NK-92 (cell line): Measurements from ENCODE around the gene IFNLR1.
"Not testable (repeated sequence)": the region's sequence is repeated elsewhere in the genome, so short reads cannot be mapped to it uniquely, and the experiment has no call there.

Experiments
- DNase-seq: peaks from one replicate; lab custom pipeline; 2025; ENCODE audit not compliant: unreplicated experiment; lab: John Stamatoyannopoulos, UW

IFNLR1 gene

DNA sequence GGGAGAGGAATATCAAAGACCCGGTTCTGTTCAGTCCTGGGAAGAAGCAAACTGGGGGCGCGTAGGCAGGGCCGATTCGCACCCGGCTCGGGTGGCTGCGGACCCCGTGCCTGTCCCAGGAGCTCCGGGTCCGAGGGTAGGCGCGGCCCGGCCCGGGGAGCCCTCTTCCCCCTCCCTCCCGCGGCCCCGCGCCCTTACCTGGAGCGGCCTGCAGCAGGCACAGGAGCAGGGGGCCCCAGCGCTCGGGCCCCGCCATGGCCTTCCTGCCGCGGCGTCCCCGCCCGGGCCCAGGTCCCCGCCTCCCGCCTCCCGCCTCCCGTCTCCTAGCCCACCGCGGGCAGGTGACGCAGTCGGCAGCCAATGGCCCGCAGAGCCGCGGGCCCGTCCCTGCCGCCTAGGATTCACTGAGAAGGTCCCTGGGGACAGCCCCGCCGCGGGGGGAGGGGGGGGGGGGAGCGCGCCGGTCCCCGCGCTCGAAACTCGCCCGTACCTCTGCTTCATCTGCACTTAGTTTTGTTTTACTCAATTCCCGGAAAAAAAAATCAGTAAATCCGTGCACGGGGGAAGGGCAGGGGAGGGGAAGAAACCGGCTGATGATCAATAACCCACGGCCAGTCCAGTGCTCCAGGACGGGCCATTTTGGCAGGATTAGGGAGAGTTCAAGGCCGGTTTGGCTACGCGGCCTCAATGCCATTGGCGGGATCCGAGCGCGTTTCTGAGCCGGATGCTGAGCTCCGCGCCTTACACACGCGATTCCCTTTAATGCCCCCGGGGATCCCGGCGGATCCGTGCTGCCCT is at the start of gene IFNLR1:
Gene IFNLR1 (minus strand): TSS at position 297 of the 798 bp plus-strand sequence. CDS start 41 bp downstream, at position 256.
- DNase-seq: no peak

DNA sequence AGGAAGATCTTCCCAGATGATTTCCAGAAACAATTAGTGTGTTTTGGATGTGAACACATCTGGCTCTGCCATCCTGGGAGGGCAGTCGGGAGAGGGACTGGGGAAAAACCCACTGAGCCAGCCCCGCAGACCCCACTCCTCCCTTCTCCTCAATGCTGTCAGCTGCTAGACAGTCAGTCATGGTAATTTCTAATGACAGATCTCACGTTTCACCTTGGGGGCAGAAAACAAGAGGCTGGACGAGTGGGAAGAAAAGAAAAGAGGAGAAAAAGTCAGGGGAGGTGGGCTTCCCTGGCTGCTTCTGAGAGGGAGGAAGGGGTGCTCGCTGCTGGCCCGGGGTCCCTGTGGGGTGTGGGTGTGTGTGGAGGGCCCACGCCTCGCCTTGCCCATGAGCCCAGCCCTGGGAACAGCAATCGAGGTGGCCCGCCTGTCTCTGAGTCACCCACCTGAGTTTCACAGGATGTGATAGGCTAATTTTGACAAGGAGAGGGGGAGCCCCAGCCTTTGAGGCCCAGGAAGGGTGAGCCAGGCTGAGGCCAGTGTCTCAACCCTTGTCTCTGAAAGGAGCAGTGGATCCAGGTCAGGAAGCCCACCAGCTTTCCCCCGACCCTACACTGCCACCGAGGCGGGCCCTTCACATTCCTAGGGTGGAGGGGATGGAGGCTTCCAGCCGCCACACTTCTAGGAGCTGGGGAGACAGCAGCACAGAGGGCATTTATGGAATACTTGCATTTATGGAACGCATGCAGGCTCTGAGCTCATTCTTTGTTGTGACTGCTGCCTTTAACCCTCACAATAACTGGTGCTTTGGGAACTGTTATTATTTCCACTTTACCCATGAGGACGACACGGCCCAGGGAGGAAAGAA is 49.1 kb upstream of the IFNLR1 start:
- no peak for DNase-seq

DNA sequence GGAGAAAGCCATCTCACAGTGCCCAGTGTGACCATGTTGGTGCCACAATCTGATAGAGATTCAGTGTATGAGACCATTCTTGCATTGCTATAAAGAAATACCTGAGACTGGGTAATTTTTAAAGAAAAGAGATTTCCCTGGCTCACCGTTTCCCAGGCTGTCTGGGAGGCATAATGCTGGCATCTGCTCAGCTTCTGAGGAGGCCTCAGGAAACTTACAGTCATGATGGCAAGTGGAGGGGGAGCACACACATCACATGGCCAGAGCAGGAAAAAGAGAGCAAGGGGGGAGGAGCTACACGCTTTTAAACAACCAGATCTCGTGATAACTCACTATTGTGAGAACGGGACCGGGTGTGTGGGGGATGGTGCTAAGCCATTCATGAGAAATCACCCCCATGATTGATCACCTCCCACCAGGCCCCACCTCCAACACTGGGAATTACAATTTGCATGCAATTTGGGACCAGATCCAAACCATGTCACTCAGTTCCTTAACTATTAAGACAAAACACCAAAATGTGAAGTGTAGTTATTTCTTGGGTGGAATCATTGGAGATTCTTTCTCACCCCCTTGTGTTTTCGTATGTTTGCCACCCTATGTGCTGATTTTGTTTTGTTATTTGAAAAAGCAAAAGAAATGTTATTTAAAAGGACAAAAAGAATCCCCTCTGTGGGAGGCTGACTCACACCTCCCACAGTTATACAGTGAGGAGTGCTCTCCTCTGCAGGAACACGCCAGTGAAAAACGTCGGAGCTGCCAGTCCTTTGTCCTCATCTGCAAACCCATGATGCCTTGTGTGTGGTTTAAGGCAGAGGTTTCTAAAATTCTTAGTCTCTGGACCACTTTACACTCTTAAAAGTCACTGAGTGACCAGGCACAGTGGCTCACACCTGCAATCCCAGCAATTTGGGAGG is 46.9 kb upstream of the IFNLR1 start:
- DNase-seq: no peak

DNA sequence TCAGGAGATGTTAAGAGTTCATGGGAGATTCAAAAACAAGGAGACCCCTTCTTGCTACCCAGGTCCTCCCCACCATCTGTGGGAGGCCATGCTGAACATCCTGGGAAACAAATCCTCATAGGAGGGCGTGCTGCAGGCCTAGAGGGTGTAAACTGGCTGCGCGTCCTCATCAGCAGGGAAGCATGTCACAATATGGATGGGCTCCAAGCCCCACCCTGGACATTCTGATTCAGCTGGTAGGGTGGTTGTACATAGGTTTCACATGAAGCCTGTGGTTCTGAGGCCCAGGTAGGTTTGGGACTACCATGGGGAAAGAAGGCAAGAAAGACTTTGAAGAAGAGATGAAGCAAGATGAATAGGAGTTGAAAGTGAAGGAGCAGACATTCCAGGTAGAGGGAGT is 44.6 kb upstream of the IFNLR1 start:
- no peak for DNase-seq

DNA sequence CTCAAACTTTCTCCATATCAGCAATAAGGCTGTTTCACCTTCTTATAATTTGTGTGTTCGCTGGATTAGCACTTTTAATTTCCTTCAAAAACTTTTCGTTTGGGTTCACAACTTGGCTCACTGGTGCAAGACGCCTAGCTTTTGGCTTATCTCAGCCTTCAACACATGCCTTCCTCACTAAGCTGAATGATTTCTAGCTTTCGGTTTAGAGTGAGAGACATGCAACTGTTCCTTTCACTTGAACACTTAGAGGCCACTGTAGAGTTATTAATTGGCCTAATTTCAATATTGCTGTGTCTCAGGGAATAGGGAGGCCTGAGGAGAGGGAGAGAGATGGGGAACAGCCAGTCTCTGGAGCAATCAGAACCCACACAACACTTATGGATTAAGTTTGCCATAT is 41.2 kb upstream of the IFNLR1 start:
- DNase-seq: no peak

DNA sequence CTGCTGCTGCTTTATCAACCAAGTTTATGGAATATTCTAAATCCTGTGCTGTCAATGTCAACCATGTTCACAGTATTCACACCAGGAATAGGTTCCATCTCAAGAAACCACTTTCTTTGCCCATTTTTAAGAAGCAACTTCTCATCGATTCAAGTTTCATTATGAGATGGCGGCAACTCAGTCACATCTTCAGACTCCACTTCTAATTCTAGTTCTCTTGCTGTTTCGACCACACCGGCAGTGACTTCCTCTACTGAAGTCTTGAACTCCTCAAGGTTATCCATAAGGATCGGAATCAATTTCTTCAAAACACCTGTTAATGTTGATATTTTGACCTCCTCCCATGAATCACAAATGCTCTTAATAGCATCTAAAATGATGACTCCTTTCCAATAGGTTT is 39.7 kb upstream of the IFNLR1 start:
- no peak for DNase-seq

DNA sequence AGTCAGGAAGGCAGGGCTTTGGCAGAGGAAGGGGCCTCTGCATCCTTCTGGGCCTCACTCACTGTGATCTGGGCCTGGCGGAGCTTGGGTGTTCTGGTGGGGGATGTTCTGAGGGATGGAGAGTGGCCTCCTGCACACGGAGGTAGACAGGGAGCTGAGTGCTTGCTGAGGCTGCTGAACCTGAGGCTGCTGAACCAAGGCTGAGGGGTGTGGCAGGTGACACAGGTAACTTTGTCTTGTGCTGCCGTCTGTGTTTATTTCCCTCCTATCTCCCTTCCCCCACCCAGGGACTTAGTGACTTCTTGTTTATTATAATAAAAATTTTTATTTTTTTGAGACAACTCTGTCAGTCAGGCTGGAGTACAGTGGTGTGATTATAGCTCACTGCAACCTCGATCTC is 37.7 kb upstream of the IFNLR1 start:
- no peak for DNase-seq

DNA sequence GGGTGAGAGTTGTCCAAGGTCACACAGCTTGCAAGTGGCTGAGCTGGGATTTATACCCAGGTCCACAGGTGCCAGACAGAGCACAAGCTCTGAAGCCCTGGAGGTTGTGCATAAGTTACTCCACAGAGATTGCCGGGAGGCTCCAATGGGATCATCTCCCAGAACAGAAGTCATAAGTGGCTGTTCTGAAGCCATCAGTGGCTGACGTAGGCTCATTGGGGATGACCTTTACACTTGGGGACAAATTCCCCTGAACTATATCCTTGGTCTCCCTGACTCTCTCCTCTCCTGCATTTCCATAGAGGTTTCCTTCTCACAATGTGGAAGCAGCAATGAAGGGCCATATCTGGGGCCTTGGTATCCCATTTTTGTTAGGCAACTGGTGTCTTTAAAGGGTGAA is 37.0 kb upstream of the IFNLR1 start:
- DNase-seq: no peak

DNA sequence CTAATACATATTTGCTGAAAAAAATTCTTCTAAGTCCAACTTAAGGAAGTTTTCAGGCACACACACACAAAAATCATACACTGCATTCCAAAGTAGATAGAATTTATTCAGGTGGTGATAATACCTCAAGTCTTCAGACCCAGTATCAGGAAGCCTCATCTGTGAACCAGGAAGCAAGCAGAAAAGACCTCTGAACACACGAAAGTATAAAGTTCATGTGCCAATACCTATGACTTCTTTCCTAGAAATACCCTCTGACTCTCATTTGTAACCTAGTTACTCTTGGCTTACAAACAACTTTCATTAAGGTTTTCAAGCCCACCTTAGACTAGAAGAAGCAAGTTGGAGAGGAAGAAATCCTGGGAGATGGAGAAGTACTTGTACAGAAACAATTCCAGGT is 35.7 kb upstream of the IFNLR1 start:
- no peak for DNase-seq

DNA sequence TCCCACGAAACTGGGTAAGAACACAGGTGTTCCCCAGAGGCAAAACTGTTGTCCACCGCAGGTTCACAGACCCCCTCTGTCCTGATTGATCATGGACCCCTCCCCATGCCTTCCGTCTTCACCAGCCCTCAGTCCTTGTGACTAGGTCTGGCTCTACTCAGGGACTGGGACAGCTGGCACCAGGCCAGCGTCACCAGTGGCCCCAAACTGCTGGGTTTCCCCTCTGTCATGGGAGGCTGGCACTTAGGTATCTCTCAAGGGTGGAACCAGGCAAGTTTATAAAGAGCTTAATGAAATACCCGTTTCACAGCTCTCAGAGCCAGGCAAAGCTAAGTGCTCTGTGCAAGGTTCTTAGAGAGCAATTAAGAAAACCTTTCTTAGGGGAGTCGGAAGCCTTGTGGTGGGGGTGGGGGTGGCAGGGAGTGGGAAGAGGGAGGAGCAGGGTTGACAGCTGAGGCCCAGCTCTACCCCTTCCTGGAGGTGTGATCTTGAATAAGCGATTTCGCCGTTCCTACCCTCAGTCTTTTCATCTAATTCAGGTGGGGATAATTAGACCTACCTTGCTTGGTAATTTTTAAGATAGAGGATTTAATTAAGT is 35.0 kb upstream of the IFNLR1 start:
- no peak for DNase-seq

DNA sequence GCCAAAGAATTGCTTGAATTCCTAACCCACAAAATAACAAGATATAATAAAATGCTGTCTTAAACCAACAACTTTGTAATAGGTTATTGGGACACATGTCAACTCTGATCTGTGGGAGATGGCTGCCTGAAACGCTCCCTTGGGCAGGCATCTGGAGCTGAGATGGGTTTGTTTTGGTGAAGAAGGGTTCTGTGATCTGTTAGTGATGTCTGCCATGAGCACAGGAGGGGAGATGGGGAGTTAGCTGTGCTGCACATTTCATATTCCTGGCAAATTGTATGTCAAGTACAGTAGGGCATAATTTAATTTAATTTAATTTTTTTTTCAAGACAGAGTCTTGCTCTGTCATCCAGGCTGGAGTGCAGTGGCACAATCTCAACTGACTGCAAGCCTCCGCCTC is 34.2 kb upstream of the IFNLR1 start:
- DNase-seq: no peak

DNA sequence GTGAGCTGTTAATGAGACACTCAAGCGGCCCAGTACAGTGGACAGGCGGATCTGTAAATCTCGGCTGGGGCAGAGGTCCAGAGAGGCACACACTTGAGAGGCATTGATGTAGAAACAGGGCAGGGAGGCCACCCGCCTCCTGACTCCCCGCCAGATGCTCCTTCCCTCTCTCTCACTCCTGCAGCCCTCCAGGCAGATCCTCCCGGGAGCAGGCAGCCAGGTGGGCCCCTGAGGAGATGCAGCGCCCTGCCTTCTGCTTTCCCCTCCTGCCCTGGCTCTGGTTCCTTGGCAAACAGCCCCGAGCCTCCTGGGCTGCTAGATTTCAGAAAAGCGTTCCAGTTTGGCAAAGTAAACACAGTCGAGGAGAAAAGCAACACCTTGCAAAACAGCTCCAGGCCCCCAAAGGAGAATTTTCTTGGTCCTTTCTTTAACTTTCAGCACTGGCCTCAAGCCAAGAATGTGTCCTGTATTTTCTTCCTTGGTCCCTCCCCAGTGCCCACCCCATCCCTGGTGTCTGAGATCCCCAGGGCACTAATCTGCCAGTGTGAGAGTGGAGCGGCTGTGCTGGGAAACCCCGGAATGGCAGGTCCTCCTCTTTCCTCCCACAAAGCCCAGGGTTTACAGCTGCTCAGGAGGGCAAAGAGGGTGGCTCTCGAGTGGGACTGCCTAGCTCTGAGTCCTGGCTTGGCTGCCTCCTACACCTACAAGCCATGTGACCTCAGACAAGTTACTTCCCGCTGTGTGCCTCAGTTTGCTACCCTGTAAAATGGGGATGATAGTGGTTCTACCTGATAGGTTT is 29.4 kb upstream of the IFNLR1 start:
- DNase-seq: no peak

DNA sequence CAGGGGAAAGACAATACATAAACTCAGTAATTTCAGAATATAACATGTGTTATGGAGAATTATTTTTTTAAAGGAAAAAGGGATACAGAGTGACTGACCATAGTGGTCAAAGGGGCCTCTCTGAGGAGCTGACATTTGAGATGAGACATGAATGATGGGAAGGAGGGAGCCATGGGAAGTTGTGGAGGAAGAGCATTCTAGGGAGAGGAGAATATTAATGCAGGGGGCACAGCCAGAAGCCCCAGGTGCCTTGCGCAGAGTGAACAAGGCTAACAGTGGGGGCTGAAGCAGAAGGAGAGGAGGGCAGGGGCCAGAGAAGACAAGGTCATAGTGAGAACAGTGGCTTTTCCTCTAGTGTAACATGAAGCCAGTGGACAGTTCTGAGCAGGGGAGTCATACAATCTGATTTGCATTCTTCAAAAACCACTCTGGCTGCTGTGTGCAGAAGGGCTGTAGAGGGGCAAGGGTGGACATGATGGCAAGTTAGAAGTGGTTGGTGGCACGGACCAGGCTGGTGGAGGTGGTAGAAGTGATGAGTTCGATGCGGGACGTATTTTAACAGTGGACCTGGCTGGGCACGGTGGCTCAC is 28.2 kb upstream of the IFNLR1 start:
- no peak for DNase-seq

DNA sequence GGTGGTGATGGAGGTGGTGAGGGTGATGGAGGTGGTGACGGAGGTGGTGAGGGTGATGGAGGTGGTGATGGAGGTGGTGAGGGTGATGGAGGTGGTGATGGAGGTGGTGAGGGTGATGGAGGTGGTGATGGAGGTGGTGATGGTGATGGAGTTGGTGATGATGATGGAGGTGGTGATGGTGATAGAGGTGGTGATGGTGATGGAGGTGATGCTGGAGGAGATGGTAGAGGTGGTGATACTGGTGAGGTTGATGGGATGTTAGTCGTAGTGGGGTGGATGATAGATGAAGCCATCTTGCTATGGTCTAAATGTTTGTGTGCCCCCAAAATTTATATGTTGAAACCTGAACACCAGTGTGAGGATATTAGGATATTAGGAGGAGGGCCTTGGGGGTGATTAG is 25.3 kb upstream of the IFNLR1 start:
- DNase-seq: no peak

DNA sequence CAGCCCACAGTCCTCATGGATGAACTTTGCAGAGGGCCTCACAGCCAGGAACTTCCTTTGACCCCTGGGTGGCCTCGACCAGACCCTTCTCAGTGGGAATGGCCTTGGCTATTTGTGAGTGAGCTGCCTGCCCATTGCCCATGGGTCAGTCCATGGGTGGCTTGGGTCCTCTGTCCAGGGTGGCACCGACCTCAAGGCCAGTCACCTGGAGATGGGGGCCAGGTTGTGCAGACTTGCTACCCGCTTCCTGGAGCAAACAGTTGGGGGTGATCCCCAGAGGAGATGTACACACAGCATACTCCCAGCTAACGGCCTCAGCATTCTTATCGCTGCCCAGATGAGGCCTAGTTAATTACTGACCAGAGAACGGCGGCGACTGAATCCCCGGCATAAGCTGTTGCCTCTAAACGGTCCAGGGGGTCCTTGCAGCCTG is 23.1 kb upstream of the IFNLR1 start:
- DNase-seq: no peak

DNA sequence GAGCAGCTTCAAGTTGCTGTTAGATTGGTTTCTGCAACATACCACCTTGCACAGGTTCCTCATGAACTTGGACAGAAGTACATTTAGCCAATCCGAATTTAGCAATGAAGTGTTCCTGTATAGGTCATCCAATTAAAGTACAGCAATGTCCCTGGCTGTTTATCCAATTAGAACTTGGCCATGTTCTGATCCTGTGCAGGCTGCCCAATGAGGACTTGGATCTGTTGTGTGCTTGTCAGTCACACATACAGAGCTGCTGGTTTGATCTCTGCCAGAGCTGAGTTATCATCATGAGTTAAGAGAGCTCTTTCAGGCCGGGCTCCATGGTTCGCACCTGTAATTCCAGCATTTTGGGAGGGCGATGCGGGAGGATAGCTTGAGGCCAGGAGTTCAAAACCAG is 22.0 kb upstream of the IFNLR1 start:
- DNase-seq: no peak

DNA sequence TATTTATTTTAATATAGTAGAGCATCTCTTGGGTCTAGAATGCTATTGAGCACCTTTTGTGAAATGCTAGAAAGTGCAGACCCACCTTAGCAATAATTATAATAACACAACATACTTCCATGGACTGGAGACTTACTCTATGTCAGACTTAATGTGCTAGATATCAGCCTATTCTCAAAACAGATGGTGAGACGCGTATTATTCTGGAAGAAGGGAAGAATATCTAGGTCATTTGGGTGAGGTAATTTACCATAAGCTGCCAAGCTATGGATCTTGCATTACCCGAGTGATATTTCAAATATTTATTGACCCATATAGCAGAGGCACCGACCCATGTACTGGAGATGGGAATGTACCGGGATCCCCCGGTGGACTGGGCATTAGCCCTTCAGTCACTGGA is 20.6 kb upstream of the IFNLR1 start:
- no peak for DNase-seq

DNA sequence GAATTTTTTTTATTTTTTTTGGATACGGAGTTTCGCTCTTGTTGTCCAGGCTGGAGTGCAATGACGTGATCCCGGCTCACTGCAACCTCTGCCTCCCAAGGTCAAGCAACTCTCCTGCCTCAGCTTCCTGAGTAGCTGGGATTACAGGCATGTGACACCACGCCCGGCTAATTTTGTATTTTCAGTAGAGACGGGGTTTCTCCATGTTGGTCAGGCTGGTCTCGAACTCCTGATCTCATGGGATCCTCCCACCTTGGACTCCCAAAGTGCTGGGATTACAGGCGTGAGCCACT is 20.3 kb upstream of the IFNLR1 start:
- DNase-seq: not testable (repeated sequence)

DNA sequence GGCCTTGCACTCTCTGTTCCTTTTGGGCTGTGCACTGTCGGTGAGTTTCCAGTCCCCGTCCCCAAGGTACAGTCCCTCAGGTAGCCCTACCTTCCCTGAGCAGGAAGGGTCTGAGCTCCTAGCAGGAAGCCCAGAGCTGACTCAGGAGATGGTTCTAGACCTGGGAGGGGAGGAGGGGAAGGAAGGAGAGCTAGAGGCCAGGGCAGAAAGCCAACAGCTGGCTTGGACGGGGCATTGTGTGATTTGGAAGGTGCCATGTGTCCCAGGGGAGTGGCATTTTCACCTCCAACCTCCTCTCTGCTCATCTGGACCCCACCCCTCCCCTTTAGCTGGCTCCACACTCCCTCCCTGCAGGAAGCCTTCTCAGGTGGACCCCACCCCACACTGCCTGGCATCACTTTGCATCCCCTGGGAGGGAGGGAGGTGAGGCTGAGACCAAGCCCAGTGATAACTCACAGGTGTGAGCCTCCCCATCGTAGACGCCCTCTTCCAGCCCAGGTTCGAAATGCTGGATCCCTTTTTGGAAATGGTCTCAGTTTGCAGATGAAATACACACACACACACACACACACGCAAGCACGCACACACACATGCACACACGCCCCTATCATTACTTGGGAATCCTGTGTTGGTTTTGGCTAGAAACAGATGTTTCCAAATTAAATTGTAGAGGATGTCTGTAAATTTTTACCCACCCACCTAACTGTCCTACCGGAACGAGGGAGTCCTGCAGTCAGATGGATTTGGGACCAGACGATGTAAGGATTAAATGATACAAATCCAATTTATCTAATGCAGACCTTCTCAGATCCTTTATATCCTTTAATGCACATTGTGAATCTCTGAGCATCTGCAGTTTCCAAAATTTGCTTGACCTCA is 19.7 kb upstream of the IFNLR1 start:
- DNase-seq: no peak
